ENCODE results near the gene TEX2. TPM values are rescaled to one million over a fixed set of nuclear protein-coding genes. Genes with fewer than 3 reads are reported as not detected.
"Not testable (repeated sequence)": the region's sequence is repeated elsewhere in the genome, so short reads cannot be mapped to it uniquely, and the experiment has no call there.

TEX2 gene
- total RNA-seq, 2 experiments from 2014 or later, result 15.2 to 15.8 TPM

- Mint-ChIP-seq H3K9me3 (ENCODE audit: low read depth) (no peaks in the 10 kb centered on the region), H3K4me1 (peaks cover 10% of the 10 kb centered on the region), H3K4me3 (no peak overlapping the region), H3K27ac (no peak overlapping the region), H3K27me3 (no peaks in the 10 kb centered on the region), H3K36me3 (ENCODE audit: low read depth) (peaks cover 19% of the 10 kb centered on the region)
- DNase-seq (no peak), ATAC-seq (no peak)
- intact Hi-C loops (cut with DNase I, micrococcal nuclease), result no loop called here
- ChIA-PET POLR2A (no interaction called here), CTCF (interaction anchor here (0.6 kb wide), 1 partner anchor 293 kb away, joined by 3 read pairs; no protein-coding TSS in a partner anchor)
Measured at GRCh38 chr17:64180089-64181073, 82.7 kb downstream of the TEX2 start.

DNA sequence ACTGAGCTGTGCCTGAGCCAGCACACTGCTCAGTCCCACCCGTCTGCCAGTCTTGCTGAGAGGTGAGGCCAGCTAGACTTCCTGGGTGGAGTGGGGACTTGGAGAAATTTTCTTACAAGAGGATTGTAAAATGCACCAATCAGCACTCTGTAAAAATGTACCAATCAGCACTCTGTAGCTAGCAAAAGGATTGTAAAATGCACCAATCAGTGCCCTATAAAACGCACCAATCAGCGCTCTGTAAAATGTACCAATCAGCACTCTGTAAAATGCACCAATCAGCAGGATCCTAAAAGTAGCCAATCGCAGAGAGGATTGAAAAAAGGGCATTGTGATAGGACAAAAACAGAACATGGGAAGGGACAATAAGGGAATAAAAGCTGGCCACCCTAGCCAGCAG is 84.0 kb downstream of the TEX2 start:
- CTCF ChIA-PET, result interaction anchor here (0.6 to 1.1 kb wide), 4 partner anchors 15 to 141 kb away, joined by 3 read pairs; no protein-coding TSS in a partner anchor
- peaks cover 19% of the 10 kb centered on the region for H3K36me3 Mint-ChIP-seq (ENCODE audit: low read depth)
- H3K27me3 Mint-ChIP-seq; H3K4me1 Mint-ChIP-seq; H3K27ac Mint-ChIP-seq; DNase-seq; POLR2A ChIA-PET; H3K4me3 Mint-ChIP-seq; intact Hi-C loops (cut with DNase I, micrococcal nuclease); ATAC-seq; H3K9me3 Mint-ChIP-seq (ENCODE audit: low read depth): not testable (repeated sequence)

DNA sequence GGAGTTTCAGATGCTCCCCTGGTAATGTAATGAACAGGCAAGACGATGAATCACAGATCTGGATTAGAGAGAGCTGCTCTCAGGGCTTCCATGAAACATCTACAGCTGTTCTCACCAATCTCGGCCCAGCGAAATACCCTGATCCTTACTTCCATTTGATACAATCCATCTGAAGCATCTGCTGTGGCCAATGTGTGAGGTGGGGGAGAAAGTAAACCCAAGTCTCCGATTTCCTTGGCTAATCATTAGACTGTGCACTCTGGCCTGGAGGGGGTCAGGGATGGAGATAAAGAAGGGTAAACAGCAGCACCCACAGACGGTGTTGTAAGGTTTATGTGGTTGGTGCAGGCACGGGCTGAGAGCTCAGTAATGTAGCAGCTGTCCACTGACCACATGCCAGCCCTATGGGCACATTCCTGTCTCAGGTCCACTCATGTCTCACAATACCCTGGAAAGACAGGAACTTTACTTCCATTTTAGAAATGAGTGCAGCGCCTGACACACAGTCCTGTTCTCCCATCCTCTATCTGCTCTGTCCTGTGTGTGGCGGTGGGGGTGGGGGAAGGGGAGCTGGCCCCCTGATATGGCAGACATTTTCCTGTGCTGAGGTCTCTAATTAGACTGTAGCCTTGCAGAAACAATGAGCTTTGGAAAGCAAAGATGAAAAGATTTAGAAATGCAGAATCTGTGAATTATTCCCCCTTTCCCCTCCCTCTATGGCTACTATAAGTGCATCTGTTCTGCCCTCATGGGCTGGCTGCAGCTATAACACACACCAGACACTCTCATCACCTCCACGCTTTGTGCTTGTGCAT is 84.8 kb downstream of the TEX2 start:
- CTCF ChIA-PET, result interaction anchor here (0.7 to 2.0 kb wide), 9 partner anchors 10 to 152 kb away, joined by 3 to 8 read pairs (median 3); no protein-coding TSS in a partner anchor
- peaks cover 19% of the 10 kb centered on the region for H3K36me3 Mint-ChIP-seq (ENCODE audit: low read depth)

DNA sequence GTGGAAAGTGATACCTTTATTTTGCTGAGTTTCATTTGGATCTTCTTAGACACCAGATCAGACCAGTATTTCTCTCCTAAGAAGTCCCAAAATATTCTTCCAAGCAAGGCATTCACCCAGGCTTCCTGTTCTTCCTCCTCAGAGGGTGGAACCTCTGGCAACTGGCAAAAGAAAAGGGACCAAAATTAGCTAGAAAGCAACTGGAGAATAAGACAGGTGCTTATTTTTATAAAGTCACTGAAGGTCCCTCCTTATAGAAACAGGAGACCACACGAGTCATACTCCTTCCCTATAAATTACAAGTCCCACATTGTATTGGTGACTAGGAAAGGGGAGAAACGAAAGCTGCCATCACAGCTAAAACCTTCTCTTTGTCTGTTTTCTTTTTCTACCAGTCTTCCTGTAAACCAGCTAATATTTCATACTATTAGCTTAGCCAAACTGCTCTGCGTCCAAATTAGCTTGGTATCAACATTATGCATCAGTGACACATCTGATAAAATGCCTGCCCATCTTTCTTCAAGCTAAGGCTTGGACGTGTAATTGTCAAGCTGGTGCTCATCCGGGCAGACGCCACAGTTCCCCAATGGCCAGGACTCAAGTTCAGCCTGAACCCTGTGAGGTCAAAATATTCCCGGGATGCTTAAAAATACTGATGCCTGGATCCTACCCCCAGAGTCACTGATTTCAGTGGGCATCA is 85.6 kb downstream of the TEX2 start:
- ChIA-PET POLR2A (interaction anchor here (0.5 kb wide), 1 partner anchor 157 kb away, joined by 5 read pairs; the partner anchor contains the start of gene ICAM2), CTCF (interaction anchor here (0.6 to 2.0 kb wide), 6 partner anchors 9 to 296 kb away, joined by 3 to 8 read pairs (median 3); no protein-coding TSS in a partner anchor)
- Mint-ChIP-seq H3K4me1 (no peaks in the 10 kb centered on the region), H3K9me3 (ENCODE audit: low read depth) (no peaks in the 10 kb centered on the region), H3K4me3 (no peak overlapping the region), H3K27ac (no peak overlapping the region), H3K27me3 (no peaks in the 10 kb centered on the region), H3K36me3 (ENCODE audit: low read depth) (peaks cover 21% of the 10 kb centered on the region)
- DNase-seq (no peak), ATAC-seq (no peak)
- intact Hi-C loops (cut with DNase I, micrococcal nuclease), result no loop called here

More for the DNA sequence above, 84.8 kb downstream of the TEX2 start:
- intact Hi-C loops (cut with DNase I, micrococcal nuclease), result no loop called here
- Mint-ChIP-seq H3K27me3 (no peaks in the 10 kb centered on the region), H3K27ac (no peak overlapping the region), H3K9me3 (ENCODE audit: low read depth) (no peaks in the 10 kb centered on the region), H3K4me3 (no peak overlapping the region), H3K4me1 (no peaks in the 10 kb centered on the region)
- POLR2A ChIA-PET, result no interaction called here
- DNase-seq (no peak), ATAC-seq (no peak)

GRCh38 chr17:64176556-64176955 is 86.5 kb downstream of the TEX2 start:
- H3K36me3 Mint-ChIP-seq (ENCODE audit: low read depth), result peaks cover 24% of the 10 kb centered on the region
- no peak overlapping the region for H3K4me3 Mint-ChIP-seq
- intact Hi-C loops (cut with DNase I, micrococcal nuclease), result no loop called here
- H3K9me3 Mint-ChIP-seq (ENCODE audit: low read depth), result no peaks in the 10 kb centered on the region
- ATAC-seq, result no peak
- POLR2A ChIA-PET, result no interaction called here
- H3K4me1 Mint-ChIP-seq, result no peaks in the 10 kb centered on the region
- no peak for DNase-seq
- H3K27me3 Mint-ChIP-seq, result no peaks in the 10 kb centered on the region
- CTCF ChIA-PET, result interaction anchor here (0.8 to 2.0 kb wide), 4 partner anchors 8 to 148 kb away, joined by 3 to 8 read pairs (median 5); no protein-coding TSS in a partner anchor
- no peak overlapping the region for H3K27ac Mint-ChIP-seq

DNA sequence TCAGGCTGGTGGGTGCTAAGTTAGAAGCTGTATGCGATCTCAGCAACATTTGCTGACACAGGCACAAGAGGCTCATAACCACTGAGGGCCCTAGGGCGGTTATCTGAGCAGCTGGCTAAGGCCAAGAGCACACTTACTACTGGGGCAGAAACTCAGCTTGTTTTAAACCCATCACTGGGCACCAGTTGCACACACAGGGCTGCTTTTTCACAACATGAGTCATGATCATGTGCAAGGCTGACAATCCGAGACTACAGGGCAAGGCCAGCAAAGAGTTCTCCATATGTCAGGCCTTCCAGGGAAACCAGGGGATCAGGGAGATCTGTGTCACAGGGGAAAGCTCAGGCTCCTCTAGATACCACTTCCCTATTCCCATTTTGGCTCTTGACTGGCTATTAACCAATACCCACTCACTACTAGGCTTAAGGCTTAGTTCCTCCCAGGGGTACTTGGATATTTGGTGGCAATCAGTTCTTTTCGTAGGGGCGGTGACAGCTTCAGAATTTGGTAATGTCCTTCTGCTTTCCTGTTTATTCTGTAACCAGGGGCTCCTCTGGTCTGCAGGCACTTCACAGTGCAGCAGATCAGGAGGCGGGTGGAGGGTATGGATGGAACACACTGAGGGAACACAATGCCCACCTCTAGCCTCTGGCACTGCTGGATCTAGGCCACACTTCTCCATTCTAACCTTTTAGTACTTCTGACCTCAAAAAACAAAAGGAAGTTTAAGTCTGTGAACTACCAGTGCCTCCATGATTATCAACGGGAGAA is 88.2 kb downstream of the TEX2 start:
- Mint-ChIP-seq H3K4me1 (no peaks in the 10 kb centered on the region), H3K27me3 (no peaks in the 10 kb centered on the region), H3K4me3 (no peak overlapping the region), H3K27ac (no peak overlapping the region), H3K36me3 (ENCODE audit: low read depth) (peaks cover 31% of the 10 kb centered on the region), H3K9me3 (ENCODE audit: low read depth) (no peaks in the 10 kb centered on the region)
- DNase-seq, result no peak
- intact Hi-C loops (cut with DNase I, micrococcal nuclease), result no loop called here
- no peak for ATAC-seq
- CTCF ChIA-PET, result interaction anchor here (1.8 kb wide), 1 partner anchor 26 kb away, joined by 7 read pairs; no protein-coding TSS in a partner anchor
- POLR2A ChIA-PET, result no interaction called here

- intact Hi-C loops (cut with DNase I, micrococcal nuclease), result no loop called here
- ATAC-seq, result no peak
- H3K27ac Mint-ChIP-seq, result no peak overlapping the region
- DNase-seq, result no peak
- ChIA-PET POLR2A (no interaction called here), CTCF (no interaction called here)
- no peak overlapping the region for H3K4me3 Mint-ChIP-seq
- no peaks in the 10 kb centered on the region for H3K9me3 Mint-ChIP-seq (ENCODE audit: low read depth)
- no peaks in the 10 kb centered on the region for H3K27me3 Mint-ChIP-seq
- H3K4me1 Mint-ChIP-seq, result no peaks in the 10 kb centered on the region
- H3K36me3 Mint-ChIP-seq (ENCODE audit: low read depth), result peaks cover 22% of the 10 kb centered on the region
Measured at GRCh38 chr17:64173646-64174045, 89.4 kb downstream of the TEX2 start.

- Mint-ChIP-seq H3K27ac (no peak overlapping the region), H3K27me3 (no peaks in the 10 kb centered on the region), H3K36me3 (ENCODE audit: low read depth) (peaks cover 20% of the 10 kb centered on the region), H3K4me1 (no peaks in the 10 kb centered on the region), H3K9me3 (ENCODE audit: low read depth) (no peaks in the 10 kb centered on the region), H3K4me3 (no peak overlapping the region)
- no peak for DNase-seq
- no peak for ATAC-seq
- intact Hi-C loops (cut with DNase I, micrococcal nuclease), result no loop called here
- POLR2A ChIA-PET, result no interaction called here
- CTCF ChIA-PET, result no interaction called here
Measured at GRCh38 chr17:64172510-64172909, 90.5 kb downstream of the TEX2 start.

DNA sequence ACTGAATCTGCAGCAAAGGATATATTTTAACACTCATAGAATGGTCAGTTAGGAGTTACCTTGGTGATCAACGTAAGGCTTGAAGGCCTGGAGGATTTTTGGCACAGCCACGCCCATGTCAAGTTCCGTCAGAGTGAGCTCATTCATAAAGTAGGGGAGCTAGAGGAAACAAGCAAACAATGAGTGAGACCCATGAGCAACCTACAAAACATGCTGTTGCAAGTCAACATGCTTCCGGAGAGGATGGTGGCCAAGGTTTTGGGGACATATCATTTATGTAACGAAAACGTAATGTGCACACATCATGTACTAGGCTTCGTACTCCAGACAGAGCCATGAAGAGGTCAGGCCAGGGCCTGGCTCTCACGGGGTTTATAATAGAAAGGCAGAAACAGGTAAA is 92.0 kb downstream of the TEX2 start:
- intact Hi-C loops (cut with DNase I, micrococcal nuclease), result no loop called here

GRCh38 chr17:64170286-64170685 is 92.8 kb downstream of the TEX2 start:
- H3K27me3 Mint-ChIP-seq, result no peaks in the 10 kb centered on the region
- H3K4me3 Mint-ChIP-seq, result no peak overlapping the region
- CTCF ChIA-PET, result interaction anchor here (0.9 kb wide), 1 partner anchor 65 kb away, joined by 3 read pairs; no protein-coding TSS in a partner anchor
- ATAC-seq, result no peak
- intact Hi-C loops (cut with DNase I, micrococcal nuclease), result no loop called here
- H3K4me1 Mint-ChIP-seq, result no peaks in the 10 kb centered on the region
- no peaks in the 10 kb centered on the region for H3K9me3 Mint-ChIP-seq (ENCODE audit: low read depth)
- DNase-seq, result no peak
- POLR2A ChIA-PET, result no interaction called here
- peaks cover 22% of the 10 kb centered on the region for H3K36me3 Mint-ChIP-seq (ENCODE audit: low read depth)
- H3K27ac Mint-ChIP-seq, result no peak overlapping the region

More for the DNA sequence above, 92.0 kb downstream of the TEX2 start:
- no peaks in the 10 kb centered on the region for H3K4me1 Mint-ChIP-seq
- no peaks in the 10 kb centered on the region for H3K9me3 Mint-ChIP-seq (ENCODE audit: low read depth)
- no peak overlapping the region for H3K27ac Mint-ChIP-seq
- no peak overlapping the region for H3K4me3 Mint-ChIP-seq
- H3K36me3 Mint-ChIP-seq (ENCODE audit: low read depth), result peaks cover 22% of the 10 kb centered on the region
- no peak for DNase-seq
- no peaks in the 10 kb centered on the region for H3K27me3 Mint-ChIP-seq
- POLR2A ChIA-PET, result no interaction called here
- CTCF ChIA-PET, result no interaction called here
- no peak for ATAC-seq

Data from activated CD4-positive, alpha-beta T cell treated with anti-CD3 and anti-CD28 coated beads for 36 hours (primary cell).